GM18868 (cell line): ENCODE results near the gene ANTXR2.
A peak's percentile ranks its signal among the peaks of the same experiment; 100 is the strongest.

Experiments
- ATAC-seq: cut with Tn5 transposase; IDR thresholded peaks from one replicate; pipeline ENCODE4 v1.9.1; 2021; ENCODE audit warnings: mild to moderate bottlenecking, moderate library complexity; ENCODE audit not compliant: unreplicated experiment

ANTXR2 gene

DNA sequence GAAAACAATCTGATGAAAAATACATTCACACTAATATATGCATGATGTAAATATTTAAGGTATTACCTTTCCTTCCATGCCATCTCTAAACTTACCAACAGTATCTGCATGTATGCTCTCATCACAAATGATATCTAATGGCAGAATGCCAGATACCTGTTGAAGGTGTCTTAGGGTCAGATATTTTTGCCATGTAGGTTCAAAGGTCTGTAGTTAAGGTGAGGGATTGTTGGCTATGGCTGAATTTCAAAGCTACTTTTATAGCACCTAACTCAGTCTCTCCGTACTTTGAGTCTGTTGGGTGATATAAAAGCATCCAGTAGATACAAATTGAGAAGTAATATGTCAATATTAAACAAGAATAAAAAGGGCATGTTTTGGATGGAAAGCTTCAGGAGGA lies 19.8 kb upstream of the ANTXR2 start:
- ATAC-seq, result no peak

DNA sequence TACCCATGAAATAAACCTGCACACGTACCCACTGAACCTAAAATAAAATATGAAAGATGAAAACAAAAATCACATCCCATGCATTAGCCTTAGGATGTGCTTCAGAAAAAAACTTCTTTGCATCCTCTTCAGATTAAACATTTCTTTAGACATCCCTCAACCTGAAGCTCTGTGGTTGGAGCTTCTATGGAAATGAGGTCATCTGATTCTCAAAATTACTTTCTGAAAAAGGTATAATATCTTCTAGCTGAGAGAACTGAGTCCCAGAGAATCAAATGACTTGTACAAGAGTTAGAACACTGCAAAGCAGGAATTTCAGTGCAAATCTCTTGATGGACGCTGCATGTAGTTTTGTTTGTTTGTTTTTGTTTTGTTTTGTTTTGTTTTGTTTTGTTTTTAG lies 19.1 kb upstream of the ANTXR2 start:
- no peak for ATAC-seq

- ATAC-seq, result no peak
Measured at GRCh38 chr4:80091688-80092087, 18.7 kb upstream of the ANTXR2 start.

DNA sequence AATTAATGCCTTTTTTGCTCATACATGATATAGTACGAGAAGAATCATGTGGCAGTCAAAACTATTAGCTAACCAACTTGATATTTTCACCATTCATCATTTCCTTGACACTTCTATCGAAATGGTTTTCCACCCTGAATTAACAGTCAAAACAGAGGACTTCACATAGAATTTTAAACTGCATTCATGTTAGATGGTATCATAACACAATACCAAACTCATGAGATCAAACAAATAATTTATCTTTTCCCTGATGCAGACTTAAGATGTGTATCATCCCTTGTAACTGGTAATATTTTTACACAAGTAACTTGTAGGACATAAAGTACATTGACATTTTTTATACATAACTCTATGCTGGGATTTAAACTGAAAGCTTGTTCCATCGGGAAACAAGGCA lies 18.2 kb upstream of the ANTXR2 start:
- ATAC-seq, result no peak

GRCh38 chr4:80090090-80090489 lies 17.1 kb upstream of the ANTXR2 start:
- ATAC-seq, result no peak

- ATAC-seq, result no peak
Measured at GRCh38 chr4:80088471-80088870, 15.4 kb upstream of the ANTXR2 start.

DNA sequence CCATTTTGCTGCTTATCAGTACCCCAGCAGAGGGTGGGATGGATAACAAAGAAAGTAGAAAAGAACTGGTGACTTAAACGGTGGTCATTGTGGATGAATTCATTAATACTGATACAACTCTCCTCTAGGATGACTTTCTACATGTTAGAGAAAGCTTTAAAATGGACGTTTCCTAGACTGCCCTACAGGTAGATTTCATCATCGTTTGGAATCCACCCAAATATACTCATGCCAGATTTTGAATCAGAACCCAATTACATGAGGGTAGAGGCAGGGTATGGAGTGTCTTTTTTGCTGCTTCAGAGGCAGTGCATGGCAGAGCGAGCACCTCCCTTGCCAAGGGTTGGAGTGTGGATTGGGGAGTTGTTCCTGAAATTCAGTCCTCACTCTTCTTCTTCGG lies 13.3 kb upstream of the ANTXR2 start:
- no peak for ATAC-seq

- no peak for ATAC-seq
Measured at GRCh38 chr4:80085081-80085480, 12.1 kb upstream of the ANTXR2 start.

DNA sequence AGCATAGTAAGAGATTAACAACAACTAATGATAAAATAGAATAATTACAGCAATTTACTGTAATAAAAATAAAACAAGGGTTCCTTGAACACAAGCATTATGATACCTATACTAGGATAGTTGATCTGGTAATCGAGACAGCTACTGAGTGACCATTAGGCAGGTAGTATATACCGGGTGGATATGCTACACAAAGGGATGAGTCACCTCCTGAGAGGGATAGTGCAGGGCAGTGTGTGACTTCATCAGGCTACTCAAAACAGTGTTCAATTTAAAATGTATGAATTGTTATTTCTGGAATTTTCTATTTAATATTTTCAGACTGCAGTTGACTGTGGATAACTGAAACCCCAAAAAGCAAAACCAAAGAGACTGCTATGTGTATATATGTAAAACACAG lies 9.7 kb upstream of the ANTXR2 start:
- no peak for ATAC-seq

DNA sequence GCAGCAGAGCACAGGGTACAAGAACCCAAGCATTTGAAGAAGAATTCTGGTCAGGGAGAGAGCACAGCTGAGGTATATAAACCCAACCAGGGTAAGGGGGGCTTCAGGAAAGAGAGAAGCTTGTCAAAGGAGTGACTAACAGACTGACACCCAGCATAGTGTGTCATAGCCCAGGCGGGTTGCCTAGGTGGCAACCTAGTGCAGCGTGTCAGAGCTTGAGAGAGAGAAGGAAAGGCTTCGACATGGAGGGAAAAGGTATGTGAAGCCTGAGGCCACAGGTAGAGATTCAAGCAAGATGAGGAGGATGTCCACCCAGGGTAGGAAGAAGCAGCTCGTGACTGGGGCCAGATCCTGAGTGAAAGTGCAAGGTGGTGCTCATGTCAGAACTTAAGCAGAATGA lies 8.5 kb upstream of the ANTXR2 start:
- ATAC-seq, result no peak

DNA sequence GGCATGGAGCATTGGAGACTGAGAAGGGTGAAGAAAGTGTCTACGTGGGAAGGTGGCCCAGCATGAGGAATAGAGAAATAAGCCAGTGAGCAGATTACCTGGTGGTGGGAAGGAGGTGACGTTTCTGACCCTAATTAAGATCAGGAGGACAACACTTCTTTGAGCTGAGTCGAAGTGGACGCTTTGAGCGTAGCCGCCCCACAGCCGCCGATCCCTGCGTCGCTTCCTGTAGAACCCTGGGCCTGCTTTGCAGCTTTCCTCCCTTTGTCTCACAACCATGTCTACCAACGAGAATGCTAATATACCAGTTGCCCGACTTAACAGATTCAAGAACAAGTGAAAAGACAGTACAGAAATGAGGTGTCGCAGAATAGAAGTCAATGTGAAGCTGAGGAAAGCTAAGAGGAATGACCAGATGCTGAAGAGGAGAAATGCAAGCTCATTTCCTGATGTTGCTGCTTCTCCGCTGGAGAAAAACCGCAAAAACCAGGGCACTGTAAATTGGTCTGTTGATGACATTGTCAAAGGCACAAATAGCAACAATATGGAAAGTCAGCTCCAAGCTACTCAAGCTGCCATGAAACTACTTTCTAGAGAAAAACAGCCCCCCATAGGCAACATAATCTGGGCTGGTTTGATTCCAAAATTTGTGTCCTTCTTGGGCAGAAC lies 6.4 kb upstream of the ANTXR2 start:
- ATAC-seq, result no peak

DNA sequence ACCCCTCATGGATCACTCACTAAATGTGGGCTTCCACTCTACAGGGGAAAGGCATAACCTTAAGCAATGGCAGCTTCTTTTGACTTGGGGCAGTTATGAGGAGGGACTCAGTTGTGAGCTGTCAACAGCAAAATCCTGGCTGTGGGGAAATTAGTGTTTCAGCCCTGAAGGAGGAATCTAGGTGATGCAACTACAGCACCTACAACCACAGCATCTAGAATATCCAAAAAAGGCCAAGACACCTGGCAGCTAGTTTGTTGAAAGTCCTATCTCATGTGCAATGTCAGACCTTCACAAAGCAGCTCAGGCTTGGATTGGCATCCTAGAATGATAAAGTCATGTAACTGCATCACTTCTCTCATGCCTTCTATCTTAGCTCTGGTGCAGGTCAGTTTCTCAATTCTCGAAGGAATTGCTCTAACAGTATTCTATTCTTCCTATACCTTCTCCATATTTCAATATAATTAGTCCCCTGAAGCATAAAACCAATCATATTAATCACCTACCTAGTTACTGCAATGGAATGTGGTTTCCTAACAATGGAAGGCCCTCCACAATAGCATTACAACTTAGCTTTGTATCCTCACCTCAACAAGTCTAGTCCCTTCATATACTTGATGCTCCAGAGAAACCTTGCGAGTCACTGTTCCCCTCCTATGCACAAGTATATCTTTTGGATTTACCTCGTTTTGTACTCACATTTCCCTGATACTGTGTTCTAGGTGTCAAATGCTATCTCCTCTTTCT lies 5.5 kb upstream of the ANTXR2 start:
- ATAC-seq, result no peak

DNA sequence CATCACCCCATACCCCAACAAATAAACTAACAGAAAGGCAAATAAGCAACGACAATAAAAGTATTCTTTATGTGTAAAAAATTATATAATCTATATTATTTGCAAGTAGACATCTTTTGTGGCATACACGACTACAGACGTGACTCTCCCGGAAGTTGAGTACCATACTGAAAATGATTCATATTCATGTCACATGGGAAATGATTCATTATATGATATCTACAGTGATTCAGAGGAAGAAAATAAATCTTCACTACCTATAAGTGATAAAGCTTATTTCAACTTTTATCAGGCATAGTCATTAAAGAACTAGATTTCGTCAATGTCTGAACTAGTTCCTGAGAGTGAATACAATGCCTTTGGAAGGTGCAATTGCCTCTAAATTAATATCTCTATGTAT lies 4.6 kb upstream of the ANTXR2 start:
- no peak for ATAC-seq

DNA sequence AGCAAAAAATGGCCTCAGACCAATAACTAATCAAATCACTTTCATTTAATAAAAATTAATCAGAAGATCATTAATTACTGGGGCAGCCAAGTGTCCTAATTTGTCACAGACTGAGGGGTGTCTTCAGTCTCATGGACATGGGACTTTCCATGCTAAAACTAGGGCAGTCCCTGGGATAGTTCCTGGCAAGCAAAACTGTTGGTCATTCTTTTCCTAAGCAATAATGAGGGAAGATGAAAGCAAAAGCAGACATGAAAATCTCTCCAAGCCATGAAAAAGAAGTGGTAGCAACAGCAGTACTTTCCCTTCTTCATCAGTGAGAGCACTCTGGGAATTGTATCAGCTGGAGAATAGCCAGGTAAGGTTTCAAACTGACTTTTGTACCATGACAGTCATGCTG lies 3.7 kb upstream of the ANTXR2 start:
- no peak for ATAC-seq

DNA sequence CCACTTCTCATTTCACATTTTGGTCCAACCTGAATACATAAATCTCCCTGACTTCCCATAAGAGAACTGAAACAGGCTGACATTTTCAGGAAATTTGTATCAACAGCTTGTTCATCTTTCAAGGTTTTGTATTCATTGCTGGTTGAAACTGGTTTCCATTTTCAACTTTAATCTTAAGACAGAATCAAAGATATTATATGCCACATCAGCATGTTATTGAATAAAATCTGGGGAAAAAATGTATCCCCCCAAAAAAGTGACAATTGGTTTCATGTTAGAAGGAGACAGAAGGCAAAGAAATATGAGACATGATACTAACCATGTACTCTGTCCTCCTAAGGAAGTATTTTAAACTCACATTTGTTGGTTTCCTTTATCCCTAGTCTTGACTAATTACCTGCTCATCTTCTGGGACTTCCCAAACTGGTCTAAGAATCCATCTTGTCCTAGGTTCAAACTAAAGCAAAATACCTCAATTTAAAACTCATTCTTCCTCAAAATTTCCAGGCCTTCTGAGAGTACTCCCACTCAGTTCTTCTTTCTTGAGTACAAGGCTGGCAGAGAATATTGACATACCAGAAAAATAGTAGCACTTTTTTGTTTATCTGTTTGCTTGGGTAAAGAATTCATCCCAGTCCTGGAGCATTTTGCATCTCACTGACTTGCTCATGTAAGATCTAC lies 3.1 kb upstream of the ANTXR2 start:
- no peak for ATAC-seq

GRCh38 chr4:80074651-80075050 lies 1.6 kb upstream of the ANTXR2 start:
- no peak for ATAC-seq

DNA sequence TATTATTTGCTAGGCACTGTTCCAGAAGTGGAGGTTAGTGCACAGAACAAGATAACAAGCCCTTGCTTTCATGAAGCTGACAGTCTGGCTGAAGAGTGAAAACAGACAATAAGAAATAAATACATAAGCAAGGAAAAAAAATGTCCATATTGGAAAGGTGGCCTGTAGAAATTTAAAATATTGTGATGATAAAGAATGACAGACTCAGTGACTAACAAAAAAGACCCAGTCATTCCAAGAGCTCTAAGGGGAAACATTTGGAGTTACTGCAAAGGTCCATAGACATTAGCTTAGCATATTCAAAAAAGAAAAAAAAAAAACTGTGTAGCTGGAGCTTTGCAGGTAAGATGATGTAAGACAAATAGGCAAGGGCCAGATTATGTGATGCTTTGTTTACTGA lies 1.0 kb upstream of the ANTXR2 start:
- no peak for ATAC-seq

DNA sequence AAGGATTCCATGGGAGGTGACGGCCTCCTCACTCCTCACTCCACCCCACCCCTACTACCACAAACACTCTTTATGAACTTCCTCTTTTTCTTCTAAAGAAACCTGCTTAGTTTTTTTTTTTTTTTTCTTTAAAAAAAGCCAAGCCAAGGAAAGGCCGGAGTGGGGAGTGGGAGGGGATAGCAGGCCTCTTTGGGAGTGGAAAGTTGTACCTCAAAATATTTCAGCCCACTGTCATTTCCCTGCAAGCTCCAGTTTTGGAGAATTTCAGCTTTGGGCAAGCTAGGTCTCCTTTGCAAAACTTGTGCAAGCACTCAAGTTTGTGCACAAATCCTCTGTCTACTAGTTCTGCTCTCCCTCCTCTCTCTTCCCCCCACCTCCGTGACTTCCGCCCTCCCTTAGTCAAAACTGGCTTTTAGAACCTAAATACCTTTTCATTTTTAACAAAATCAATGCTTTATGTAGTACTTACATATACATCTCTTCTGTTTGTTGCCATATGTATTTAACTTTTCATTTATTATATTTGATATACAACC lies 512 bp upstream of the ANTXR2 start:
- peak; percentile 52 for ATAC-seq

DNA sequence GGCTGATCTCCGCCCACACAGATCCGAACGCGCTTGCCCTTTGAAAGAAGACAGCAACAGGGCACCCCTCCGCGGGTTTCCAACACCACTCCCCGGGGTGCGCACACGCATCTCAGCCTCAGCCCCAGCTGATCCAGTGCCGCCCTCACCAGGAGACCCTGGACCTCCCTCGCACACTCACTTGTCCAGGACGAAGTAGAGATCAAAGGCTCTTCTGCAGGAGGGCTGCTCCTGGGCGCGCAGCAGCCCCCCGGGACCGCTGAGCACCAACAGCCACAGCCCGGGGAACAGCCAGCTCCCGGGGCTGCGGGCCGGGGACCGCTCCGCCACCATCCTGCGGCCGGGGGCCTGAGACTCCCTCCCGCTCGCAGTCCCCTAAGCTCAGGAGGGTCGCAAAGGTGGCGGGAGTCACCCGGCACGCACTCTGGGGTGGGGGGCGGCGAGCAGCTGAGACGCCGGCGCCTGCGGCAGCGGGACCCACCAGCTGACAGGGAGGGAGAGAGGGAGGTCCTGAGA lies 743 bp downstream of the ANTXR2 start:
- peak; percentile 15 for ATAC-seq

DNA sequence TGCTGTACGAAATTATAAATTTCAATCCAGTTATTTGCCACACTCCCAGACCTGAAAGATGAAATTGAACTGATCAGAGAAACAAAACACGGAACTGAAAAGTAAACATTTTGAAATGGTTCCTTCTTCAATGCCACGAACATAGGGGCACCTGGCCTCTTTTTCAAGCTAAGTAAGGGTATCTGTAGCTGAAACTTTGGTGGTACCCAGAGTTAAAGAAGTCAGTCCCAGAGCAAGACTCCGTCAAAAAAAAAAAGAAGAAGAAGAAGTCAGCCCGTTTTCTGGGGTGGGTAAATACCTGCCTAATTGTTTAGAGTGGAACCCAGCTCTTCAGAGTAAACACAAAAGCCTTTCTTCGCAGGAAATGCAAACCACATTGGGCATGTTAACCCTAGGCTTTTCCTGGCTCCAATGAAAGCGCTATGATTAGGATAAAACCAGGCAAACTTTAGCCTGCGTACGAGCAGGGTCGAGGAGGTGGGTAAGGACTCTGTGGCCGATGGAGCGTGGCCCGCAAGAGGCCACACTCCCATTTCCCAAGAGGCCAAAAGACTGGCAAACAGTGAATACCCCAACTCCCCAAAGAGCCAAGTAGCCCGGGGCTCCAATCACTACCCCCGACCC lies 1.3 kb downstream of the ANTXR2 start:
- ATAC-seq, result peak; percentile 28

DNA sequence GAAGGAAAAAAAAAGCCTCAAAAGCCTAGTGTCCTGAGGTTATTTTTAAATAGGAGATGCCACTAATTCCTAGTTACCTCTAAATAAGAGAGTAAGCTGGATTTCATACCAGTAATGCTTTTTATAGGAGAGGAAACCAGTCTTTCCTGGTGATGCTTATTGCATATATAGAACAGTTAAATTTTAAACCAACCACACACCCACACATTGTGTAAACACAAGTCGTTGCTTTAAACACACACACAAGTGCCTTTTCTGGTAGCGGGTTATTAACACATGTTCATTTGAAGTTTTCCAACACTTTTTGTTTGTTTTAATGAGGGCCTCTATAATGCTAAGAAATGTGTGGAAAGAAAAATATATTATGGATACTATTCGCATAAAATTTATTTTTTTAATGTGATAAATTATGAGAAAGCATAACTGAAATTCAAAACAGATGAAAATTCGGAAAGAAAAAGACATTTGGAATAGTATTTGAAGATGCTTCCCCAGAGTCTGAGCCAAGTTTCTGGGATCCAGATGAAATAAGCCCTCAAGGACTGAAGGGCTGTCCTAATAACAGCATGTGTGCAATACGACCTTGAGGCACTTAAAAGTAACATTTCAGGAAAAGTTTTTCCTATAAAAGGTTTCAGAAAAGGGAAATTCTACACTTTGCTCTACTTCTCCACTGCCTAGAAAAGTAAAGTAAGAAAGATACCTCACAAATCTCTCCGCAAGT lies 2.0 kb downstream of the ANTXR2 start:
- no peak for ATAC-seq
